Measurements from ENCODE around the gene MANSC1.
A peak's percentile ranks its signal among the peaks of the same experiment; 100 is the strongest.

The MANSC1 gene

GRCh38 chr12:12349711-12350665 is at the start of gene MANSC1:
Gene MANSC1 (minus strand): TSS chr12:12350242. CDS start chr12:12343314, 6,928 bp downstream.
- peak; percentile 4 for DNase-seq (ENCODE audit: low read depth)

- no peak for DNase-seq (ENCODE audit: low read depth)
Observed at GRCh38 chr12:12399161-12399560, 49.1 kb upstream of the MANSC1 start.

GRCh38 chr12:12398026-12398859 is 48.2 kb upstream of the MANSC1 start:
- no peak for DNase-seq (ENCODE audit: low read depth)

GRCh38 chr12:12397184-12397583 is 47.1 kb upstream of the MANSC1 start:
- no peak for DNase-seq (ENCODE audit: low read depth)

- no peak for DNase-seq (ENCODE audit: low read depth)
Observed at GRCh38 chr12:12396694-12397093, 46.7 kb upstream of the MANSC1 start.

GRCh38 chr12:12393171-12393570 is 43.1 kb upstream of the MANSC1 start:
- no peak for DNase-seq (ENCODE audit: low read depth)

GRCh38 chr12:12392413-12392812 is 42.4 kb upstream of the MANSC1 start:
- no peak for DNase-seq (ENCODE audit: low read depth)

- DNase-seq (ENCODE audit: low read depth) = no peak
Observed at GRCh38 chr12:12387501-12387900, 37.5 kb upstream of the MANSC1 start.

- DNase-seq (ENCODE audit: low read depth) = peak; percentile 17
Observed at GRCh38 chr12:12384571-12385340, 34.7 kb upstream of the MANSC1 start.

- DNase-seq (ENCODE audit: low read depth) = no peak
Observed at GRCh38 chr12:12381982-12382381, 31.9 kb upstream of the MANSC1 start.

- no peak for DNase-seq (ENCODE audit: low read depth)
Observed at GRCh38 chr12:12380949-12381593, 31.0 kb upstream of the MANSC1 start.

GRCh38 chr12:12379831-12380730 is 30.0 kb upstream of the MANSC1 start:
- DNase-seq (ENCODE audit: low read depth) = no peak

GRCh38 chr12:12378616-12379015 is 28.6 kb upstream of the MANSC1 start:
- DNase-seq (ENCODE audit: low read depth) = no peak

GRCh38 chr12:12376646-12377448 is 26.8 kb upstream of the MANSC1 start:
- no peak for DNase-seq (ENCODE audit: low read depth)

- no peak for DNase-seq (ENCODE audit: low read depth)
Observed at GRCh38 chr12:12372946-12373722, 23.1 kb upstream of the MANSC1 start.

- no peak for DNase-seq (ENCODE audit: low read depth)
Observed at GRCh38 chr12:12367482-12367998, 17.5 kb upstream of the MANSC1 start.

GRCh38 chr12:12366701-12367481 is 16.8 kb upstream of the MANSC1 start:
- DNase-seq (ENCODE audit: low read depth) = no peak

GRCh38 chr12:12365931-12366431 is 15.9 kb upstream of the MANSC1 start:
- DNase-seq (ENCODE audit: low read depth) = no peak
